Endothelial cell of umbilical vein (primary cell): ENCODE measurements around the gene PPM1L. TPM values are rescaled to one million over a fixed set of nuclear protein-coding genes. Genes with fewer than 3 reads are reported as not detected.

ENCODE experiments used
- BruUV-seq: library from RNA; stranded (reverse); fragments of 400-500 nt; replicated peaks from 2 replicates; lab custom pipeline; 2021; lab: Mats Ljungman, UMichigan
- CTCF ChIA-PET: fragments of 300-600, 350-600 bp; sonication (Branson Sonifier 250); formaldehyde crosslinking; loops from one replicate; lab custom pipeline; 2021; ENCODE audit warnings: antibody characterized with exemption, inconsistent platforms; lab: Charles Lee
- POLR2A ChIA-PET: fragments of 300-600, 350-600 bp; sonication (Branson Sonifier 250); formaldehyde crosslinking; loops from one replicate; lab custom pipeline; 2021; ENCODE audit warnings: antibody characterized with exemption, inconsistent platforms; lab: Charles Lee
- DNase-seq: peaks from one replicate; pipeline ENCODE4 v3.0.0-alpha.2; 2011; ENCODE audit warnings: low read depth, low spot score
- FAIRE-seq: peaks from 2 replicates; lab custom pipeline; 2011; peaks lifted over from hg19 to GRCh38; lab: Jason Lieb, UNC
- H2AFZ ChIP-seq: 2 replicates; pipeline ENCODE4 v1.6.0; 2012; ENCODE audit warnings: low read depth, low read length, control low read depth, inconsistent platforms
- H3K27ac ChIP-seq: 2 replicates; pipeline ENCODE4 v1.5.1; 2011; ENCODE audit warnings: low read depth, mild to moderate bottlenecking, control low read depth, low read length, moderate library complexity; ENCODE audit not compliant: insufficient read depth
- H3K27me3 ChIP-seq, 2 experiments: 2 replicates each; pipeline versions ENCODE4 v1.6.0 to v1.6.1; 2011; ENCODE audit warnings: low read length in 2 of 2, mixed read lengths in 1 of 2; ENCODE audit not compliant: control insufficient read depth in 2 of 2, insufficient read depth in 2 of 2
- H3K36me3 ChIP-seq, 2 experiments: 2 replicates in 1 of 2; 3 replicates in 1 of 2; pipeline ENCODE4 v1.5.1; 2011; ENCODE audit warnings: low read length in 2 of 2, mild to moderate bottlenecking in 1 of 2, moderate library complexity in 1 of 2; ENCODE audit not compliant: control insufficient read depth in 2 of 2, insufficient read depth in 2 of 2; ENCODE audit errors: extremely low read depth in 1 of 2
- H3K4me1 ChIP-seq: 3 replicates; pipeline ENCODE4 v1.5.1; 2011; ENCODE audit warnings: mild to moderate bottlenecking, low read length; ENCODE audit not compliant: control insufficient read depth, insufficient read depth; ENCODE audit errors: extremely low read depth
- H3K4me2 ChIP-seq: 2 replicates; pipeline ENCODE4 v1.6.1; 2011; ENCODE audit warnings: low read length, control low read depth, mixed read lengths; ENCODE audit not compliant: insufficient read depth
- H3K4me3 ChIP-seq, 3 experiments: fragments of 200-600 bp in 1 of 3; sonication (generic), shearing (Covaris generic) in 1 of 3; replicated peaks in 1 of 3; 2 replicates each; pipeline ENCODE4 v1.5.1; 2011 to 2016; ENCODE audit warnings: control low read depth in 3 of 3, low read length in 3 of 3, mild to moderate bottlenecking in 2 of 3, inconsistent platforms in 1 of 3, low read depth in 1 of 3, moderate library complexity in 1 of 3; ENCODE audit not compliant: insufficient read depth in 1 of 3
- H3K79me2 ChIP-seq: 2 replicates; pipeline ENCODE4 v1.6.0; 2012; ENCODE audit warnings: low read length, inconsistent platforms; ENCODE audit not compliant: control insufficient read depth, insufficient read depth
- H3K9ac ChIP-seq: replicated peaks from 2 replicates; pipeline ENCODE3; 2011; ENCODE audit warnings: low read length, control low read depth; ENCODE audit not compliant: insufficient read depth; ENCODE audit errors: extremely low read depth
- H3K9me1 ChIP-seq: replicated peaks from 3 replicates; pipeline ENCODE4 v1.6.0; 2011; ENCODE audit warnings: mild to moderate bottlenecking, low read length; ENCODE audit not compliant: control insufficient read depth, insufficient read depth; ENCODE audit errors: extremely low read depth
- H3K9me3 ChIP-seq: replicated peaks from 2 replicates; pipeline ENCODE4 v1.5.1; 2012; ENCODE audit warnings: low read length, inconsistent platforms; ENCODE audit not compliant: control insufficient read depth, insufficient read depth
- H4K20me1 ChIP-seq: replicated peaks from 2 replicates; pipeline ENCODE3; 2011; ENCODE audit warnings: mild to moderate bottlenecking, low read length; ENCODE audit not compliant: control insufficient read depth, insufficient read depth; ENCODE audit errors: extremely low read depth
- CTCF ChIP-seq, 2 donors: IDR thresholded peaks; 1 replicate in 1 of 2; 2 replicates in 1 of 2; pipeline ENCODE4 v1.5.1; 2011; ENCODE audit warnings: low read length in 2 of 2, mild to moderate bottlenecking in 2 of 2, moderate library complexity in 2 of 2, control low read depth in 1 of 2, inconsistent platforms in 1 of 2, low read depth in 1 of 2; ENCODE audit not compliant: insufficient read depth in 1 of 2; ENCODE audit errors: extremely low read depth in 1 of 2
- EZH2 ChIP-seq: IDR thresholded peaks from 2 replicates; pipeline ENCODE4 v1.6.1; 2012; ENCODE audit warnings: borderline replicate concordance, low read depth, mild to moderate bottlenecking, moderate library complexity, low read length, inconsistent platforms; ENCODE audit not compliant: severe bottlenecking
- FOS ChIP-seq: IDR thresholded peaks from 2 replicates; pipeline ENCODE4 v1.6.1; 2011; ENCODE audit warnings: mild to moderate bottlenecking, low read length, moderate library complexity, borderline replicate concordance; ENCODE audit not compliant: insufficient read depth
- GATA2 ChIP-seq: IDR thresholded peaks from 2 replicates; pipeline ENCODE4 v1.7.0; 2011; ENCODE audit warnings: low read depth, mild to moderate bottlenecking, moderate library complexity, mixed read lengths, low read length; ENCODE audit not compliant: insufficient read length, insufficient read depth
- JUN ChIP-seq: IDR thresholded peaks from 2 replicates; pipeline ENCODE4 v1.6.1; 2011; ENCODE audit warnings: borderline replicate concordance, low read depth; ENCODE audit not compliant: insufficient read length, insufficient read depth
- MAX ChIP-seq: IDR thresholded peaks from 2 replicates; pipeline ENCODE4 v1.6.1; 2011; ENCODE audit not compliant: insufficient read depth, insufficient read length
- MYC ChIP-seq: IDR thresholded peaks from one replicate; pipeline ENCODE4 v1.6.1; 2011; ENCODE audit warnings: mild to moderate bottlenecking, low read depth, low read length
- POLR2A ChIP-seq: IDR thresholded peaks from 2 replicates; pipeline ENCODE4 v1.6.1; 2012; ENCODE audit warnings: low read depth, mild to moderate bottlenecking, control low read depth, low read length
- POLR2AphosphoS5 ChIP-seq: IDR thresholded peaks from 2 replicates; pipeline ENCODE4 v1.6.1; 2012; ENCODE audit warnings: low read depth, mild to moderate bottlenecking, control low read depth, low read length, moderate library complexity; ENCODE audit not compliant: insufficient read depth
- dilution Hi-C: fragments of 300-500 bp; cut with MboI; formaldehyde crosslinking; loops from one replicate; pipeline ENCODE4 v1.15.0; 2019; ENCODE audit warnings: low sequenced_read_pairs; ENCODE audit not compliant: extremely low pct_ligation_motif_present
- intact Hi-C: fragments of 100-400 bp; cut with micrococcal nuclease; formaldehyde crosslinking; loops from one replicate; pipeline ENCODE4 v1.10.0; 2022
- polyA plus RNA-seq, 4 experiments: library from polyadenylated mRNA; depleted of rRNA in 3 of 4; stranded (reverse) in 3 of 4; unstranded in 1 of 4; fragments of >200 nt; gene quantifications; 2 replicates each; pipeline versions ENCODE4 v1.2.1 to v1.2.3, GENCODE V29; 2011 to 2012; ENCODE audit warnings: missing spikeins in 1 of 4
- total RNA-seq: library from RNA; stranded (reverse); gene quantifications from 2 replicates; pipeline ENCODE4 v1.2.3, GENCODE V29; 2021

PPM1L gene
- total and polyA plus RNA-seq, 2 donors (not counting 3 experiments of a cell fraction or from before 2014, with no cell fraction given) = 0.63 to 2.9 TPM

- Histone ChIP-seq H3K4me1 (no peaks in the 10 kb centered on the region), H3K9me1 (no peaks in the 10 kb centered on the region), H3K9ac (no peak overlapping the region), H3K27me3 (peaks cover 4 to 6% of the 10 kb centered on the region in 2 experiments), H3K4me2 (no peak overlapping the region), H4K20me1 (no peaks in the 10 kb centered on the region), H2AFZ (no peak overlapping the region), H3K79me2 (no peaks in the 10 kb centered on the region), H3K4me3 (no peak overlapping the region), H3K36me3 (no peaks in the 10 kb centered on the region), H3K27ac (no peak overlapping the region), H3K9me3 (no peaks in the 10 kb centered on the region)
- intact Hi-C loops (no loop called here), dilution Hi-C loops (no loop called here)
- no peak for TF ChIP-seq JUN
- TF ChIP-seq FOS = no peak
- no peak for TF ChIP-seq CTCF (IDR thresholded peaks at IDR 0.05; ENCODE audit: extremely low read depth in 1 of 2, insufficient read depth in 1 of 2, low read depth in 1 of 2, low read length in 2 of 2)
- no peak for TF ChIP-seq MYC
- no peak for TF ChIP-seq POLR2AphosphoS5
- no peak for TF ChIP-seq GATA2
- TF ChIP-seq EZH2 = no peak
- no peak for TF ChIP-seq MAX
- no peak for TF ChIP-seq POLR2A
- POLR2A ChIA-PET = no interaction called here
- CTCF ChIA-PET = no interaction called here
- no peak for DNase-seq
- no peak for FAIRE-seq
- BruUV-seq = no TSS peak
Measured at GRCh38 chr3:160739079-160739478, 17.0 kb upstream of the PPM1L start.
